ENCODE results near the gene FANCD2OS.
A peak's percentile ranks its signal among the peaks of the same experiment; 100 is the strongest.
"Not testable (repeated sequence)": the region's sequence is repeated elsewhere in the genome, so short reads cannot be mapped to it uniquely, and the experiment has no call there.

FANCD2OS gene, protein sequence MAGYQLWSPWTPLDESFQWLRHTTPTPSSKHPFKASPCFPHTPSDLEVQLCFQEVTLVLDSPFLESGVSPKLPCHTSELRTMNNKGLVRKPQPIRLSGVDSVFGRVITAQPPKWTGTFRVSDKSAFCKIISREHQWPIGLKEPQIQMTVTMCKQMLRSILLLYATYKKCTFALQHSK

DNA sequence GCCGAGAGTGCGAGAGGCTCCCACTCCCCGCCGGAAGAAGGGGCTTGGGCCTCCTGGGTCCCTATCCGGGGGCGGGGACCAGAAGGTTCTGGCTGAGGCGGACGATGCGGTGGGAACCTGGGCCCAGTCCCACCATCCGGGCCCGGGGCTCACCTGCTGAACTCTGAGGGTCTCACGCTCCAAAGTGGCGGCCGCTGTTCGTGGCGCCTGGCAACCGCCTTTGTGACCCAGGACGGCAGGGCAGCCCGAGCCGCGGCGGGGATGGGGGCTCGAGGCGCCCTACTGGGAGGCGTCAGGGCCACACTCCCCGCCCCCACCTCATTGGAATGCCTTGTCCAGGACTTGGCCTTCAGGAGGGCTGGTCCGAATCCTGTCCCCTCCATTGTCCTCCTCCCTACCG lies at the start of gene FANCD2OS:
TSS of gene FANCD2OS (minus strand) at position 165 of the 400 bp plus-strand sequence. CDS start 3,481 bp downstream, outside the sequence.
- DNase-seq (ENCODE audit: low read depth, low spot score), result no peak
- H3K27ac ChIP-seq, result no peak within 1 kb of the TSS

DNA sequence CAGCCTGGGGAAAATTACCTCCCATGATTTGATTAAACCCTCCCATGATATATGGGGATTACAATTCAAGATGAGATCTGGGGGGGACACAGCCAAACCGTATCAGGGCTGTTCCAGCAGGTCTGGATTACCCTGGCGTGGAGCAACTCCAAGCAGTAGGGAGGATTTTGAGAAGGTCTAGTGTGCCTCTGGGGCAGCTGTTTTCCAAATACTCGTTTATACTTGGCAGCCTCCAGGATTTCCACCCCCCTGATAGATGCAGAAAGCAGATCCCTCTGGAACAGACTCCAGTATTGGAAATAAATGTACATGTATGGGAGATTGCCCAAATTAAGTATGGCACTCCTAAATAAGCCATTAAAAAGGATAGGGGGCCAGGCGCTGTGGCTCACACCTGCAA lies 49.0 kb upstream of the FANCD2OS start:
- no peak overlapping the region for H3K27ac ChIP-seq
- DNase-seq (ENCODE audit: low read depth, low spot score), result no peak

DNA sequence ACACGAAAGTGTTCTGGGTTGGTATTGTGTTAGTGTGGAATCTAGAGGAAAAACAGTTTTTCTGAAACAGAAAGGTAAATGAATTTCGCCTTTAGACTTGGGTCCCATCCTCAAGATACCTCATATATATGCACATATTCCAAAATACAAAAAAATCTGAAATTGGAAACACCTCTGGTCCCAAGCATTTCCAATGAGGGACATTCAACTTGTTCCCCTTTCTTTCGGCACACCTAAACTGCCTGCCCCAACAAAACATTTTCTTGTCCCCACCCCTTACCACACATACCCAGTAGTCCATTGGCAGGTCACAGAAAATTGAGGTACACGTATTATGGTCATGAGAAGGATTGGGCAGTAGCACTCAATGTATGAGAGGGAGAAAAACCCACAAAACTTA lies 47.6 kb upstream of the FANCD2OS start:
- DNase-seq (ENCODE audit: low read depth, low spot score), result no peak
- H3K27ac ChIP-seq, result no peak overlapping the region

DNA sequence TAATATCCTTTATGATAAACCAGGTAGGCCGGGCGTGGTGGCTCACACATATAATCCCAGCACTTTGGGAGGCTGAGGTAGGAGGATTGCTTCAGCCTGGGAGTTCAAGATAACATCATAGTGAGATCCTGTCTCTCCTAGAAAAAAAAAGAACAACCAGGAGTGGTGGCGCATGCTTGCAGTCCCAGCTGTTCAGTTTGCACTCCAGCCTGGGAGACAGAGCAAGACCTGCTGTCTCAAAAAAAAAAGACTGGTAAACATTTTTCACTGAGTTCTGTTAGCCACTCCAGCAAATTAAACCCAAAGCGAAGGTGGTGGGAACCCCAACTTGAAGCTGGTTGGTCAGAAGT lies 47.0 kb upstream of the FANCD2OS start:
- DNase-seq (ENCODE audit: low read depth, low spot score), result no peak
- H3K27ac ChIP-seq, result no peak overlapping the region

DNA sequence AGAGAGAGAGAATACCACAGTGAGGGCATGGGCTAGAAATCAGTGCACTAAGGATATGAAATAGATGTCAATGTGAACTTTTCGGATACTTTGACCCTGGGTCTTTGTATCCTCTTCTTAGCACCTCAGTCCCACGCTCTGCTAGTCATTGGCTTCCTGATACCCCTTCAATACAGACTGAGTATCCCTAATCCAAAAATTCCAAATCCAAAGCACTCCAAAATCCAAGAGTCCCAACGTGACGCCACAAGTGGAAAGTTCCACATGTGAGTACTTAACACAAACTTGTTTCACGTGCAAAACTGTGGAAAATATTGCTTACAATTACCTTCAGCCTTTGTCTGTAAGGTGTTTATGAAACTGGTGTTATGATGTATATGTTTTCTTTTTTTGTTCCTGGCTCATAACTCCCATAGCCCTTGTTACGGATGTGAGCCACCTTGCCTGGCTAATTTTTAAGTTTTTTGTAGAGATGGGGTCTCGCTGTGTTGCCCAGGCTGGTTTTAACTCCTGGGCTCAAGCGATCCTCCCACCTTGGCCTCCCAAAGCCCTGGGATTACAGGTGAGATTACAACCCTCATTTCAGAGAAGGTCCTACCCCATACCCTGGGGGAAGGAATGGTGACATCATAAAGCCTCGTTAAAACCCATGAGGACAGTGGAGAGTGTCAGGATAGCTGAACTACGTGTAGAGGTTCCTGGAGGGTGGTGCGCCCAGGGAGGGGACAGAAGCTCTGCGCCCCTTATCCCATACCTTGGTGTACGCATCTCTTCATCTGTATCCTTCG lies 46.5 kb upstream of the FANCD2OS start:
- DNase-seq (ENCODE audit: low read depth, low spot score), result no peak

DNA sequence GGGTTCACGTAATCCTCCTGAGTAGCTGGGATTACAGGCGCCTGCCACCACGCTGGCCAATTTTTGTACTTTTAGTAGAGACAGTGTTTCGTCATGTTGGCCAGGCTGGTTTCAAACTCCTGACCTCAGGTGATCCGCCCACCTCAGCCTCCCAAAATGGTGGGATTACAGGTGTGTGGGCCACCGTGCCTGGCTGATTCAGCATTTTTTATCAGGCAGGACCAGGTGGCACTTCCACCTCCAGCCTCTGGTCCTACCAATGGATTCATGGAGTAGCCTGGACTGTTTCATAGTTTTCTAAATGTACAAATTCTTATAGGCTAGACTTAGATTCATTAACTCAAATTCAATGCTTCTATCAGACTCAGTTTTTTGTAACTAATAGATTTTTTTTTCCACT lies 42.9 kb upstream of the FANCD2OS start:
- no peak overlapping the region for H3K27ac ChIP-seq
- DNase-seq (ENCODE audit: low read depth, low spot score), result no peak

More for the DNA sequence above, 46.5 kb upstream of the FANCD2OS start:
- H3K27ac ChIP-seq, result no peak overlapping the region

DNA sequence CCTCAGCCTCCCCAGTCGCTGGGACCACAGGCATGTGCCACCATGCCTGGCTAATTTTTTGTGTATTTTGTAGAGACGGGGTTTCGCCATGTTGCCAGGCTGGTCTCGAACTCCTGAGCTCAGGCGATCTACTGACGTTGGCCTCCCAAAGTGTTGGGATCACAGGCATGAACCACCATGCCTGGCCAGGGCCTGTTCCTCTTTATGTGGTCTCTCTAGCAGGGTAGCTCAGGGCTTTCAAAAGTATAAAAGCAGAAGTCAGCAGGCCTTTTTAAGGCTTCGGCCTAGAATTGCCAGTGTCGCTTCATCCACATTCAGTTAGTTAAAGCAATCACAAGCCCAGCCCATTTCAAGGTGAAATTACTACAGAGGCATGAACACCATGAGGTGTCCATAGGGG lies 41.2 kb upstream of the FANCD2OS start:
- H3K27ac ChIP-seq, result no peak overlapping the region
- DNase-seq (ENCODE audit: low read depth, low spot score), result no peak

DNA sequence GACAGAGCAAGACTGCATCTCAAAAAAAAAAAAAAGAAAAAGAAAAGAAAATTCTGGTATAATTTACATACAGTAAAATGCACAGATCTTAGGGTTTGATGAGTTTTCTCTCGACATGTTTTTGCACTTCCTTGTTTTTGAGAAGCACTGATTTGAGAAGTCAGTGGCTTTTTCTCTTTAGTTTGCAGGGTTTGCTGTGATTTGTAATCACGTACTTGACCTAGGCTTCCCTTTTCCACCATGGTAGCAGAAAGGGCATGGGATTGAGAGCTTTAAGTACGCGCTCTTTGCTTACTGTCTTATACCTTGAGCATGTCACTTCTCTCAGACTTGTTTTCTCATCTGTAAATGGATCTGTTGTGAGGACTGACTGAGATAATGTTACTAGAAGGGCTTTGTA lies 37.6 kb upstream of the FANCD2OS start:
- no peak overlapping the region for H3K27ac ChIP-seq
- no peak for DNase-seq (ENCODE audit: low read depth, low spot score)

DNA sequence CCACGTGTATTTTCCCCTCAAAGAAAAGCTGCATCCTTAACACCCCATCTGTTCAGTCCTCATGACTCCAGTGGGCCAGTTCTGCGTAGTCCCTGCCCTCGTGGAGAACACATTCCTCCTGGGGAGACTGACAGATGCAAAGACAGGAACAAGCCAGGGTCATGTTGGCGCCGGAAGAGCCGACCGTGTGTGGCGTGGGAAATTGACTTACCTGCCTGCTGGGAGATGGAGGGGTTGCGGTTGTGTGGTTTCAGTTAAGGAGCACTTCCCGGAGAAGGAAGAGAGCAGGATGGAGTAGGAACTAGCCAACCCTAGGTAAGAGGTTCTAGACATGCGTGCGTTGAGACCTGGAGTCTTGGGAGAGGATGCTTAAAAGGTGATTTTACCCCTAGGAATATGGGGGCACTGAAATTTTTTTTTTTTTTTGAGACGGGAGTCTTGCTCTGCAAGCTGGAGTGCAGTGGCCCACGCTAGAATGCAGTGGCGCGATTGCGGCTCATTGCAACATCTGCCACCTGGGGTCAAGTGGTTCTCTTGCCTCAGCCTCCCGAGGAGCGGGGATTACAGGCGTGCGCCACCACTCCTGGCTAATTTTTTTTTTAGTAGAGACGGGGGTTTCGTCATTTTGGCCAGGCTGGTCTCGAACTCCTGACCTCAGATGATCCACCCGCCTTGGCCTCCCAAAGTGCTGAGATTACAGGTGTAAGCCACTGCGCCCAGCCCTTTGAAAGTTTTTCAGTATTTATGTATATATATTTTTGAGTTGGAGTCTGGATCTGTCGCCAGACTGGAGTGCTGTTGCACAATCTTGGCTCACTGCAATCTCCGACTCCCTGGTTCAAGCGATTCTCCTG lies 34.9 kb upstream of the FANCD2OS start:
- peak overlapping the region; percentile 81 for H3K27ac ChIP-seq

DNA sequence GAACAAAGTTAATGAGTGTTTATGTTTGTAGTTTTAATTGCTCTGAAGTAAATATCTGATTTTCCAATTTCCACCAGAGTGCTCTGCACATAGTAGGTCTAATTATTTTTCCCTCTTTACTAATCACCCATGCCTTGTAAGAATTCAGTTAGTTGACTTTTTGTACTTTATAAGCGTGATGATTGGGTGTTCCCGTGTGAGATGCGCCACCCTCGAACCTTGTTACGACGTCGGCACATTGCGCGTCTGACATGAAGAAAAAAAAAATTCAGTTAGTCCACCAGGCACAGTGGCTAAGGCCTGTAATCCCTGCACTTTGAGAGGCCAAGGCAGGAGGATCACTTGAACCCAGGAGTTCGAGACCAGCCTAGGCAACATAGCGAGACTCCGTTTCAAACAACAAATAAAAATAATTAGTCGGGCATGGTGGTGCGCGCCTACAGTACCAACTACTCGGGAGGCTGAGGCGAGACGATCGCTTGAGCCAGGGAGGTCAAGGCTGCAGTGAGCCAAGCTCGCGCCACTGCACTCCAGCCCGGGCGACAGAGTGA lies 33.0 kb upstream of the FANCD2OS start:
- no peak for DNase-seq (ENCODE audit: low read depth, low spot score)
- peak overlapping the region; percentile 81 for H3K27ac ChIP-seq

More for the DNA sequence above, 34.9 kb upstream of the FANCD2OS start:
- DNase-seq (ENCODE audit: low read depth, low spot score), result no peak

DNA sequence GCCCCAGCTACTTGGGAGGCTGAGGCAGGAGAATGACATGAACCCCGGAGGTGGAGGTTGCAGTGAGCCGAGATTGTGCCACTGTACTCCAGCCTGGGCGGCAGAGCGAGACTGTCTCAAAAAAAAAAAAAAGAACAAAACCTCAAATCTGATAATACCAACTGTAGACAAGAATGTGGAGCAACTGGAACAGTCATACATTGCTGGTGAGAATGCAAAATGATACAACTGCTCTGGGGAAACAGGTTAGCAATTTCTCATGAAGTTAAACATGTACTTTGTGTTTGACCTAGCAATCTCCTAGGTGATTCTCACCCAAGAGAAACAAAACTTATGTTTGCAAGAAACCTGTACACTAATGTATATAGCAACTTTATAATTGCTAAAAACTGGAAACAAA lies 29.1 kb upstream of the FANCD2OS start:
- DNase-seq (ENCODE audit: low read depth, low spot score), result no peak
- no peak overlapping the region for H3K27ac ChIP-seq

DNA sequence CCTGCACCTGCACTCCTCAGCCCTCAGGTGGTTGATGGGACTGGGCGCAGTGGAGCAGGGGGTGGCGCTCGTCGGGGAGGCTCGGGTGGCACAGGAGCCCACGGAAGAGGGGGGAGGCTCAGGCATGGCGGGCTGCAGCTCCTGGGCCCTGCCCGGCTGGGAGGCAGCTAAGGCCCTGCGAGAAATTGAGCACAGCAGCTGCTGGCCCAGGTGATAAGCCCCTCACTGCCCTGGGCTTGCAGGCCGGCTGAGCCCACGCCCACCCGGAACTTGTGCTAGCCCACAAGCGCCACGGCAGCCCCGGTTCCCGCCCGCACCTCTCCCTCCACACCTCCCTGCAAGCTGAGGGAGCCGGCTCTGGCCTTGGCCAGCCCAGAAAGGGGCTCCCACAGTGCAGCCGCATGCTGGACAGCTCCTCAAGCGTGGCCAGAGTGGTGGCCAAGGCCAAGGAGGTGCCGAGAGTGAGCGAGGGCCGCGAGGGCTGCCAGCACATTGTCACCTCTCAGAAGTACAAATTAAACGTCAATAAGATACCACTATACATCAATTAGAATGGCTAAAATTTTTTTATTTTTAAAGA lies 28.5 kb upstream of the FANCD2OS start:
- no peak overlapping the region for H3K27ac ChIP-seq
- no peak for DNase-seq (ENCODE audit: low read depth, low spot score)

DNA sequence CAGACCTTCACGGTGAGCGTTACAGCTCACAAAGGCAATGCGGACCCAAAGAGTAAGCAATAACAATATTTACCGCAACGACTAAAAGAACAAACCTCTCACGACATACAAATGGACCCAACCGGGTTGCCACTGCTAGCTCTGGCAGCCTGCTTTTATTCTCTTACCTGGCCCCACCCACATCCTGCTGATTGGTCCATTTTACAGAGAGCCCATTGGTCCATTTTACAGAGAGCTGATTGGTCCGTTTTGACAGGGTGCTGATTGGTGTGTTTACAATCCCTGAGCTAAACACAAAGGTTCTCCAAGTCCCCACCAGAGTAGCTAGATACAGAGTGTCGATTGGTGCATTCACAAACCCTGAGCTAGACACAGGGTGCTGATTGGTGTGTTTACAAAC lies 27.8 kb upstream of the FANCD2OS start:
- DNase-seq (ENCODE audit: low read depth, low spot score); H3K27ac ChIP-seq: not testable (repeated sequence)

DNA sequence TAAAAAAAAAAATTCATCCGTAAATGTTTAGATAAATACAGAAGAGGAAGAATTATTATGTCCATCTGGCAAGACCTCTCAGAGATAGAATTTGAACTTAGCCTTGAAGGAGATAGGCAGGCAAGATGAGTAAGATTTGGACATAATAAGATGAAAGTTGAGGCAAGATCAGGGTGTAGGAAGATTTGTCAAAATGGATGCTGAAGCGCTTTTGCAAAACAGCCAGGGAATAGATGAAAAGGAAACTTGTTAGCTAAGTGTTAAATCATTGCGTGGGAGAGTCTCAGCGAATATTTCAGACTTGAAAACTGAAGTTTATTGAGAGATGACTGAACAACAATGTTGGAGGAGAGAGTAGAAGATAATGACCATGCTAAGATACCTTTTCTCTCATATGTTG lies 14.7 kb upstream of the FANCD2OS start:
- H3K27ac ChIP-seq, result no peak overlapping the region
- DNase-seq (ENCODE audit: low read depth, low spot score), result no peak

DNA sequence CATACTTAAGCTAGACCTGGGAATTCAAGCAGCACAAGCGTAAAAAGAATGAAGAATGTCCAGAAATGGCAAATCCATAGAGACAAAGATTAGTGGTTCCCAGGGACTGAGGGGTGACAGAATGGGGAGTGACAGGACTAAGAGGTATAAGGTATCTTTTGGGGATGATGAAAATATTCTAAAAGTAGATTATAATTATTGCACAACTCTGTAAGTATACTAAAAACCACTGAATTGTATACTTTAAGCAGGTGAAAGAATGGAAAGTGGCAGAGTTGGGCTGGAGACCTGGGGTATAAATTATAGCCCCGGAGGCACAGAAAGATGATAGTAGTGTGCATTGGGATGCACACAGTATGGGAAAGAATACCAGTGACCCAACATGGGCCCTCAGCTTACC lies 13.0 kb upstream of the FANCD2OS start:
- DNase-seq (ENCODE audit: low read depth, low spot score), result no peak

DNA sequence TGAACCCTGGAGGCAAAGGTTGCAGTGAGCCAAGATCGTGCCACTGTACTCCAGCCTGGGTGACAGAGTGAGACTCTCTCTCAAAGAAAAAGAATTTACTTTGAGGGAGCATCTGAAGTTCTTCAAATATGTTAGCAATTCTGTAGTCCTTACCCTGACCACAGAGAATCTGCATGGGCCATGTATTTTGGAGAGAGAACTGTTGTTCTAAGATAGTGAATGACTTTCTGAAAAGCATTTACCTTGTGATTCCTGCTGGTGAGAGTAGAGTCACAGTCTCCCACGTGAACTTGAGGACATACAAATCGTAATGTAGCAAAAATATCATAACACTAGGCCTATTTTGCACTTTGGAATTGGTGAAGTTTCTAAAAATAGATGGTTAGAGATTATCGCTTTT lies 11.3 kb upstream of the FANCD2OS start:
- no peak for DNase-seq (ENCODE audit: low read depth, low spot score)
- no peak overlapping the region for H3K27ac ChIP-seq

More for the DNA sequence above, 13.0 kb upstream of the FANCD2OS start:
- no peak overlapping the region for H3K27ac ChIP-seq

DNA sequence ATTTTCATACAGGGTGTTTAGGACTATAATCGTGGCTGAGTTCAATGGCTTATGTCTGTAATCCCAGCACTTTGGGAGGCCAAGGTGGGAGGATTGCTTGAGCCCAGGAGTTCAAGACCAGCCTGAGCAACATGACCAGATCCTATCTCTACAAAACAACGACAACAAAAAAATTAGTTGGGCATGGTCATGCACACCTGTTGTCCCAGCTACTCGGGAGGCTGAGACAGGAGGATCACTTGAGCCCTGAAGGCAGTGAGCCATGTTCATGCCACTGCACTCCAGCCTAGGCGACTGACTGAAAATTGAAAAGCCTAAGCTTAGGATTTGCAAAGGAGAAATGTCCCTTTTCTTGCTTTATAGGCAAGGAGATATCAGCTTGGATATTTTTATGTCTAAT lies 8.9 kb upstream of the FANCD2OS start:
- DNase-seq (ENCODE audit: low read depth, low spot score), result no peak
- H3K27ac ChIP-seq, result no peak overlapping the region

DNA sequence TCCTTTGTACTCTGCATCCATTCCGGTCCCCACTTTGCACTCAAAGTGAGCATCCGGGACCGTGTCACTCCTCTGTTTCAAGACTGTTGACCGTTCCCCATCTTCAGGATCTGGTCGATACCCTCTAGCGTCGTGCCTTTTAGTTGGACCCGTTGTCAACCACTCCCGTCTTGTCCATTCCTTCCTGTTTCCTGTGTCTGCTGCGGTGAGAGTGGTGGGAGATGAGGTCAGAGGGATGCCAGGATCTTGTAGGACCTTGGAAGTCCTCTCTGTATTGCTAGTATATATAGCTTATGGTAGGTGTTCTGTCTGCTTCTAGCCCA lies 8.0 kb upstream of the FANCD2OS start:
- peak overlapping the region; percentile 58 for H3K27ac ChIP-seq
- DNase-seq (ENCODE audit: low read depth, low spot score), result no peak

DNA sequence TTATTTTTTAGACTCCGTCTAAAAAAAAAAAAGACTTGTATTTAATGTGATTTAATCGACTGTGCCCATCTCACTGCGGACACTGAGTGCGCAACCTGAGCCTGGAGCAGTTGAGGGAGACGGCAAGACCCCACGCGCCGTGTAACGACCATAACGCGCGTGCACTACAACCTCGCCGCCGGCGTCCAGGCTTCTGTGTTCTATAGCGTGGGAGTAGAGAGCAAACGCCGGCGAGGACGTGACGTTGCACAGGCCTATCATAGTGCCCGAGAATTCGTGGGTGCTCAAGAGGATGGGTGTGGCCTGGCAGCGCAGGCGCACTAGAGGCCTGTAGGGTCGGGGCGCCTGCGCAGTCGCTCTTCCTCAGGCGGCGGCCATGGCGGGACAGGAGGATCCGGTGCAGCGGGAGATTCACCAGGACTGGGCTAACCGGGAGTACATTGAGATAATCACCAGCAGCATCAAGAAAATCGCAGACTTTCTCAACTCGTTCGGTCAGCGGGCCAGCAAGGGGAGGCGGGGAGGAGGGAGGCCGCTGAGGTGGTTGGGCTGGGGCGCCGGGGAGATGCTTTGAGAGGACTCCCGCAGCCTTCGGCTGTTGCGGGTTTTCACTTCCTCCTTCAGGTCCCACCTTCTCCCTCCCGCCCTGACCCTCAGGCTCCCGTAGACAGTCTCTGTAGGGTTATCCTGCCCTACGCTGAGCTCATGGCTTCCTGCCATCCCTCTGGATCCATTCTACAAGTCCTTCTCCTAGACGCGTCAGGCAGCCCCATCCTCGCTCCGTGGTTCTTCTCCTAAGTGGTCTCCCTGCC lies 7.5 kb upstream of the FANCD2OS start, which contains the start of gene BRK1:
TSS of gene BRK1 (plus strand) at position 350 of the 812 bp plus-strand sequence. CDS start at position 377, 27 bp downstream.
- peak; percentile 72 for DNase-seq (ENCODE audit: low read depth, low spot score)
- H3K27ac ChIP-seq, result peak within 1 kb of the TSS; percentile 58

DNA sequence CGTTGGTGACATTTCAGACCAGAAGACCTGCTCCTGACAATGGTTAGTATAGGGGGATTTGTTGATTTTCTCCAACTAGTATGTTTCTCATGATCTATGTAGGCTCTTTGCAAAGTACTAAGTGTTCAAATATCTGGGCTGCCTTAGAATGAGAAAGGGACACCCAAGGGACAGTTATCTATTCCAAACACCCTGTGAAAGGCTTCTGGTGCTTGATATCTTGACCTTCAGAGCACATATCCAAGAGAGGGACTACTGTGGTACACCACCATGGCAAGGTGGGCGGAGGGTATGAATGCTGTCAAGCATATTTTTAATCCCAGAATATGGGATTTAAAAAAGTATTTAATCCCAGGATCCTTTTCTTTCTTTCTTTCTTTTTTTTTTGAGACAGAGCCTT lies 1.1 kb downstream of the FANCD2OS start:
- H3K27ac ChIP-seq, result no peak overlapping the region
- no peak for DNase-seq (ENCODE audit: low read depth, low spot score)

Measured in epithelial cell of prostate (primary cell).